K562 (cell line): Measurements from ENCODE around the gene SIGMAR1. TPM values are rescaled to one million over a fixed set of nuclear protein-coding genes. Genes with fewer than 3 reads are reported as not detected.

Experiments used
- ARID4B ChIP-seq: sonication (generic); formaldehyde crosslinking; IDR thresholded peaks from 2 replicates; pipeline ENCODE4 v1.8.0; 2022; ENCODE audit warnings: mild to moderate bottlenecking, missing genetic modification reagents
- CBX3 ChIP-seq, 2 experiments: IDR thresholded peaks; 1 replicate in 1 of 2; 2 replicates in 1 of 2; pipeline ENCODE4 v1.6.1; 2012; ENCODE audit warnings: inconsistent platforms in 2 of 2, low read length in 2 of 2, borderline replicate concordance in 1 of 2, control low read depth in 1 of 2
- DMBX1 ChIP-seq: fragments of 250-450 bp; sonication (Bioruptor Pico); IDR thresholded peaks from 2 replicates; pipeline ENCODE4 v1.8.0; 2022; ENCODE audit warnings: inconsistent platforms, mild to moderate bottlenecking, moderate library complexity, borderline replicate concordance
- ETS2 ChIP-seq: IDR thresholded peaks from 2 replicates; pipeline ENCODE4 v1.6.1; 2016; ENCODE audit warnings: borderline replicate concordance, missing genetic modification characterization, mild to moderate bottlenecking, moderate library complexity, missing compliant biosample characterization; ENCODE audit not compliant: poor library complexity, severe bottlenecking
- IRF1 ChIP-seq: sonication (generic); formaldehyde crosslinking; IDR thresholded peaks from 2 replicates; pipeline ENCODE4 v1.8.0; 2022; ENCODE audit warnings: missing genetic modification reagents, mild to moderate bottlenecking, borderline replicate concordance
- NFIX ChIP-seq: fragments of 250-450 bp; sonication (Bioruptor Pico); IDR thresholded peaks from 2 replicates; pipeline ENCODE4 v1.4.0; 2020; ENCODE audit warnings: low read depth, mild to moderate bottlenecking, moderate library complexity
- SLC30A9 ChIP-seq: fragments of 250-450 bp; sonication (Bioruptor Pico); IDR thresholded peaks from 2 replicates; pipeline ENCODE4 v1.8.0; 2022; ENCODE audit warnings: mild to moderate bottlenecking, moderate library complexity
- SNRNP70 ChIP-seq: fragments of 200-400 bp; formaldehyde crosslinking; optimal IDR thresholded peaks from 2 replicates; pipeline ENCODE3; 2017; ENCODE audit warnings: low read depth, low read length
- TAF15 ChIP-seq: fragments of 200-400 bp; formaldehyde crosslinking; IDR thresholded peaks from 2 replicates; pipeline ENCODE4 v1.6.1; 2017; ENCODE audit warnings: mild to moderate bottlenecking, low read depth, low read length, moderate library complexity
- TBP ChIP-seq: optimal IDR thresholded peaks from 2 replicates; pipeline ENCODE3; 2011; ENCODE audit warnings: low read depth, low read length, improper control_type of control experiment
- ZBTB7A ChIP-seq: IDR thresholded peaks from 2 replicates; pipeline ENCODE4 v1.6.1; 2011; ENCODE audit warnings: low read depth, mild to moderate bottlenecking, low read length, moderate library complexity, borderline replicate concordance; ENCODE audit not compliant: control insufficient read depth
- ZNF511 ChIP-seq: sonication (generic); formaldehyde crosslinking; IDR thresholded peaks from 2 replicates; pipeline ENCODE4 v1.8.0; 2022; ENCODE audit warnings: mild to moderate bottlenecking, missing genetic modification reagents
- polyA plus RNA-seq, 8 experiments: library from polyadenylated mRNA; depleted of rRNA in 4 of 8; stranded (reverse) in 5 of 8; unstranded in 3 of 8; fragments of >200 nt; fragmentation: Nextera tagmentation in 2 of 8; fragmentation: Illumina TruSeq in 1 of 8; extraction: Ambion mirVana in 2 of 8; extraction: Trizol in 1 of 8; gene quantifications; 2 replicates each; pipeline versions ENCODE4 v1.2.1 to v1.2.3, GENCODE V29; 2011 to 2014; ENCODE audit warnings: inconsistent platforms in 1 of 8, missing spikeins in 1 of 8
- total RNA-seq, 7 experiments: library from RNA; depleted of rRNA in 6 of 7; stranded (reverse); fragments of >200 nt in 6 of 7; fragmentation: Illumina TruSeq in 2 of 7; extraction: Trizol in 2 of 7; gene quantifications; 2 replicates each; pipeline versions ENCODE4 v1.2.1 to v1.2.3, GENCODE V29; 2011 to 2021; ENCODE audit warnings: low replicate concordance in 1 of 7
- TF ChIP-seq, protein P1 (sequence below): sonication (generic); formaldehyde crosslinking; IDR thresholded peaks from 2 replicates; pipeline ENCODE4 v1.8.0; 2022; ENCODE audit warnings: mild to moderate bottlenecking, missing genetic modification reagents
- TF ChIP-seq, protein P2 (sequence below): fragments of 450-650 bp; formaldehyde crosslinking; IDR thresholded peaks from 2 replicates; pipeline ENCODE4 v1.4.0; 2020; ENCODE audit warnings: mild to moderate bottlenecking, mixed read lengths
- TF ChIP-seq, protein P3 (sequence below): fragments of 250-450 bp; sonication (Bioruptor Pico); IDR thresholded peaks from 2 replicates; pipeline ENCODE4 v1.6.1; 2021; ENCODE audit warnings: mild to moderate bottlenecking

The SIGMAR1 gene
- total and polyA plus RNA-seq, 9 of the 15 experiments (the other 6 are each of a cell fraction or from before 2014, with no cell fraction given) = 6.9 to 80.0 (median 35.2) TPM

DNA sequence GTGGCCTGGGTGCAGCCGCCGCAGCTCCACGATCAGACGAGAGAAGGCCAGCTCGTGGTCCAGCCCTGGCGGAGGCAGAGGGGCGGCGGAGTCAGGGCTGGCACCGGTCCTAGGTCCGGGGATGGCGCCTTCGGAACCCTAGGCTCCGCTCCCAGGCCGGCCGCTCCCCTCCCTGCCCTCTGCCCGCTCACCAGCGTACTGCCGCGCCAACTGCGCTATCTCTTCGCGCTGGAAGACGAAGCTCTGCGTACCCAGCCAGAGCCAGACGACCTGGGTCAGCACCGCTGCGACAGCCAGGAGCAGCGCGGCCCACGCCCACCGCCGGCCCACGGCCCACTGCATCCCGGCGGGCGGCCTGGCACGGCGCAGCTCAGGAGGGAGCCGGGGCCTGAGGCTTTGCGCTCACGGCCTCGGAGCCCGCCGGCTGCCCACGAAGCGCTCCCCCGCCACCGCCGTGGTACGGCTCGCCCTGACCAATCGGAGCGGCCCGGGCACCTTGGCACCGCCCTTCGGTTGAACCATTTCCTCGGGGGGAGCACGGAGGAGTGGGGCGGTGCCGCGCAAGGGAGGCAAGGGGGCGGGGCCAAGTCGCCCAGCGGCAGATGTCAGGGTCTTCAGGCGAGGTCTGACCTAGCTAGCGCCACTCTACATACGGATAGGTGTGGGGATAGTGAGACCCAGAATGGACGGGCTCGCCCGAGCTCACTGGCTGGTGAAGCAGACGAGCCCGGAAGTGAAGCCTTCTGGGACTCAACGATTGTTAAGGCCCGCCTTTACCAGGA lies at the start of gene SIGMAR1 (continued):
- no peak for TF ChIP-seq IRF1 (CRISPR knock-in tag)
- TF ChIP-seq DMBX1 = no peak
- no peak for TF ChIP-seq CBX3 (IDR thresholded peaks at IDR 0.05; ENCODE audit: borderline replicate concordance in 1 of 2, low read length in 2 of 2)
- TF ChIP-seq ZBTB7A = no peak
- no peak for TF ChIP-seq TAF15
- no peak for TF ChIP-seq SLC30A9 (CRISPR knock-in tag)
- no peak for TF ChIP-seq ARID4B (CRISPR knock-in tag)
- TF ChIP-seq, protein P1, sequence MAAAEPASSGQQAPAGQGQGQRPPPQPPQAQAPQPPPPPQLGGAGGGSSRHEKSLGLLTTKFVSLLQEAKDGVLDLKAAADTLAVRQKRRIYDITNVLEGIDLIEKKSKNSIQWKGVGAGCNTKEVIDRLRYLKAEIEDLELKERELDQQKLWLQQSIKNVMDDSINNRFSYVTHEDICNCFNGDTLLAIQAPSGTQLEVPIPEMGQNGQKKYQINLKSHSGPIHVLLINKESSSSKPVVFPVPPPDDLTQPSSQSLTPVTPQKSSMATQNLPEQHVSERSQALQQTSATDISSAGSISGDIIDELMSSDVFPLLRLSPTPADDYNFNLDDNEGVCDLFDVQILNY = no peak
- no peak for TF ChIP-seq NFIX
- TF ChIP-seq, protein P2, sequence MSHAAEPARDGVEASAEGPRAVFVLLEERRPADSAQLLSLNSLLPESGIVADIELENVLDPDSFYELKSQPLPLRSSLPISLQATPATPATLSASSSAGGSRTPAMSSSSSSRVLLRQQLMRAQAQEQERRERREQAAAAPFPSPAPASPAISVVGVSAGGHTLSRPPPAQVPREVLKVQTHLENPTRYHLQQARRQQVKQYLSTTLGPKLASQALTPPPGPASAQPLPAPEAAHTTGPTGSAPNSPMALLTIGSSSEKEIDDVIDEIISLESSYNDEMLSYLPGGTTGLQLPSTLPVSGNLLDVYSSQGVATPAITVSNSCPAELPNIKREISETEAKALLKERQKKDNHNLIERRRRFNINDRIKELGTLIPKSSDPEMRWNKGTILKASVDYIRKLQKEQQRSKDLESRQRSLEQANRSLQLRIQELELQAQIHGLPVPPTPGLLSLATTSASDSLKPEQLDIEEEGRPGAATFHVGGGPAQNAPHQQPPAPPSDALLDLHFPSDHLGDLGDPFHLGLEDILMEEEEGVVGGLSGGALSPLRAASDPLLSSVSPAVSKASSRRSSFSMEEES = no peak
- TF ChIP-seq SNRNP70 = no peak
- TF ChIP-seq, protein P3, sequence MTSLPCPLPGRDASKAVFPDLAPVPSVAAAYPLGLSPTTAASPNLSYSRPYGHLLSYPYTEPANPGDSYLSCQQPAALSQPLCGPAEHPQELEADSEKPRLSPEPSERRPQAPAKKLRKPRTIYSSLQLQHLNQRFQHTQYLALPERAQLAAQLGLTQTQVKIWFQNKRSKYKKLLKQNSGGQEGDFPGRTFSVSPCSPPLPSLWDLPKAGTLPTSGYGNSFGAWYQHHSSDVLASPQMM = no peak
- no peak for TF ChIP-seq ZNF511 (CRISPR knock-in tag)
- no peak for TF ChIP-seq ETS2 (tag)
- peak; percentile 37 for TF ChIP-seq TBP
